HepG2 (cell line): ENCODE measurements around the gene LASP1. TPM values are rescaled to one million over a fixed set of nuclear protein-coding genes. Genes with fewer than 3 reads are reported as not detected.

Experiments used
- ATAC-seq: fragments of 200-7000 bp; cut with Tn5 transposase; 3 replicates; pipeline ENCODE4 v1.9.1; 2020; ENCODE audit warnings: mild to moderate bottlenecking, moderate library complexity
- BruUV-seq: library from RNA; stranded (reverse); fragments of 400-500 nt; replicated peaks from 2 replicates; lab custom pipeline; 2021; lab: Mats Ljungman, UMichigan
- CTCF ChIA-PET: fragments of 300-600 bp; formaldehyde crosslinking; extraction: SDS; loops from one replicate; lab custom pipeline; 2021; ENCODE audit warnings: low total read pairs, inconsistent platforms, low intra/inter-chr PET ratio; lab: Yijun Ruan, JAX
- POLR2A ChIA-PET: fragments of 350-600 bp; sonication (Branson Sonifier 250); formaldehyde crosslinking; loops from one replicate; lab custom pipeline; 2020; ENCODE audit warnings: antibody characterized with exemption, inconsistent platforms; lab: Yijun Ruan, JAX
- DNase-seq: peaks from one replicate; pipeline ENCODE4 v3.0.0-alpha.2; 2015; ENCODE audit warnings: low spot score
- FAIRE-seq: peaks from 3 replicates; lab custom pipeline; 2011; peaks lifted over from hg19 to GRCh38; lab: Jason Lieb, UNC
- H2AFZ ChIP-seq: one replicate; pipeline ENCODE4 v1.6.1; 2011; ENCODE audit warnings: low read length, inconsistent platforms
- H3K27ac ChIP-seq: fragments of 300-600 bp; 3 replicates; pipeline ENCODE4 v1.8.0; 2011; ENCODE audit warnings: mixed run types, mild to moderate bottlenecking, mixed read lengths, low read length, inconsistent platforms; ENCODE audit not compliant: insufficient read depth; ENCODE audit errors: extremely low read length
- H3K27me3 ChIP-seq, 2 experiments: fragments of 200-600 bp in 1 of 2; 2 replicates in 1 of 2; 3 replicates in 1 of 2; pipeline versions ENCODE4 v1.6.0 to v1.8.0; 2011; ENCODE audit warnings: low read length in 2 of 2, mild to moderate bottlenecking in 2 of 2, moderate library complexity in 2 of 2, inconsistent platforms in 1 of 2; ENCODE audit not compliant: insufficient read depth in 2 of 2, control insufficient read depth in 1 of 2
- H3K36me3 ChIP-seq, 2 experiments: fragments of 200-600 bp in 1 of 2; replicated peaks in 1 of 2; 2 replicates in 1 of 2; 3 replicates in 1 of 2; pipeline versions ENCODE4 v1.5.1 to v1.8.0; 2011; ENCODE audit warnings: low read length in 2 of 2, inconsistent platforms in 1 of 2; ENCODE audit not compliant: insufficient read depth in 2 of 2, control insufficient read depth in 1 of 2
- H3K4me1 ChIP-seq: 2 replicates; pipeline ENCODE4 v1.5.1; 2012; ENCODE audit warnings: low read length, inconsistent platforms; ENCODE audit not compliant: insufficient read depth
- H3K4me2 ChIP-seq: 2 replicates; pipeline ENCODE4 v1.6.0; 2011; ENCODE audit warnings: low read depth, low read length, inconsistent platforms
- H3K4me3 ChIP-seq, 3 experiments: fragments of 200-600 bp in 1 of 3; sonication (generic), shearing (Covaris generic) in 1 of 3; replicated peaks in 1 of 3; 2 replicates each; pipeline ENCODE4 v1.5.1; 2011 to 2016; ENCODE audit warnings: low read length in 3 of 3, inconsistent platforms in 2 of 3, low read depth in 2 of 3, mild to moderate bottlenecking in 2 of 3, control low read depth in 1 of 3, mixed read lengths in 1 of 3; ENCODE audit not compliant: insufficient read depth in 1 of 3
- H3K79me2 ChIP-seq: one replicate; pipeline ENCODE4 v1.6.1; 2011; ENCODE audit warnings: low read length, inconsistent platforms; ENCODE audit not compliant: insufficient read depth
- H3K9ac ChIP-seq: 2 replicates; pipeline ENCODE4 v1.6.0; 2011; ENCODE audit warnings: mild to moderate bottlenecking, low read depth, low read length, inconsistent platforms; ENCODE audit not compliant: insufficient read depth
- H3K9me3 ChIP-seq: 2 replicates; pipeline ENCODE4 v1.5.1; 2012; ENCODE audit warnings: mild to moderate bottlenecking, low read length
- H4K20me1 ChIP-seq: 2 replicates; pipeline ENCODE4 v1.6.0; 2011; ENCODE audit warnings: inconsistent platforms, mild to moderate bottlenecking, low read length, moderate library complexity; ENCODE audit not compliant: insufficient read depth
- ELF3 ChIP-seq: IDR thresholded peaks from 2 replicates; pipeline ENCODE4 v1.6.1; 2016; ENCODE audit warnings: missing genetic modification reagents, missing compliant biosample characterization
- FOXJ3 ChIP-seq: sonication (generic); formaldehyde crosslinking; IDR thresholded peaks from 2 replicates; pipeline ENCODE4 v1.4.0; 2020; ENCODE audit warnings: missing genetic modification reagents, mild to moderate bottlenecking, borderline replicate concordance
- IRF9 ChIP-seq: sonication (generic); formaldehyde crosslinking; IDR thresholded peaks from 2 replicates; pipeline ENCODE4 v1.8.0; 2022; ENCODE audit warnings: missing genetic modification reagents, mild to moderate bottlenecking, borderline replicate concordance
- JUND ChIP-seq: sonication (generic); formaldehyde crosslinking; IDR thresholded peaks from 2 replicates; pipeline ENCODE4 v1.8.0; 2022; ENCODE audit warnings: mild to moderate bottlenecking, missing genetic modification reagents
- KDM1A ChIP-seq: IDR thresholded peaks from 2 replicates; pipeline ENCODE4 v1.6.1; 2016; ENCODE audit warnings: missing compliant biosample characterization
- KDM2A ChIP-seq: sonication (generic); formaldehyde crosslinking; IDR thresholded peaks from 2 replicates; pipeline ENCODE4 v1.4.0; 2020; ENCODE audit warnings: low read depth, missing genetic modification reagents, borderline replicate concordance
- MXD3 ChIP-seq: IDR thresholded peaks from 2 replicates; pipeline ENCODE4 v1.6.1; 2016; ENCODE audit warnings: mild to moderate bottlenecking, missing biosample characterization, missing genetic modification reagents
- MZF1 ChIP-seq: sonication (generic); formaldehyde crosslinking; IDR thresholded peaks from 2 replicates; pipeline ENCODE4 v1.8.1; 2023; ENCODE audit warnings: mild to moderate bottlenecking, missing genetic modification reagents, borderline replicate concordance
- NCOA1 ChIP-seq: sonication (generic); formaldehyde crosslinking; IDR thresholded peaks from 2 replicates; pipeline ENCODE4 v1.9.0; 2021; ENCODE audit warnings: missing genetic modification reagents
- PRPF4 ChIP-seq: fragments of 200-400 bp; formaldehyde crosslinking; IDR thresholded peaks from 2 replicates; pipeline ENCODE4 v1.6.1; 2016; ENCODE audit warnings: low read length, low read depth; ENCODE audit not compliant: poor library complexity, severe bottlenecking
- SIN3B ChIP-seq: fragments of 150-350 bp; IDR thresholded peaks from 2 replicates; pipeline ENCODE4 v1.6.1; 2014; ENCODE audit warnings: low read length
- TAF1 ChIP-seq: sonication (generic); formaldehyde crosslinking; IDR thresholded peaks from 2 replicates; pipeline ENCODE4 v1.4.0; 2020; ENCODE audit warnings: missing genetic modification reagents
- TBX2 ChIP-seq: sonication (generic); formaldehyde crosslinking; IDR thresholded peaks from 2 replicates; pipeline ENCODE4 v1.5.0; 2020; ENCODE audit warnings: missing genetic modification reagents, mild to moderate bottlenecking, borderline replicate concordance
- THRA ChIP-seq: sonication (generic); formaldehyde crosslinking; IDR thresholded peaks from 2 replicates; pipeline ENCODE4 v1.4.0; 2020; ENCODE audit warnings: missing genetic modification reagents, borderline replicate concordance
- ZBTB3 ChIP-seq: sonication (generic); formaldehyde crosslinking; IDR thresholded peaks from 2 replicates; pipeline ENCODE4 v1.4.0; 2020; ENCODE audit warnings: low read depth, mild to moderate bottlenecking, moderate library complexity, missing genetic modification reagents, borderline replicate concordance
- ZNF101 ChIP-seq: sonication (generic); formaldehyde crosslinking; IDR thresholded peaks from 2 replicates; pipeline ENCODE4 v1.4.0; 2020; ENCODE audit warnings: mild to moderate bottlenecking, low read depth, missing genetic modification reagents, borderline replicate concordance
- ZNF292 ChIP-seq: sonication (generic); formaldehyde crosslinking; IDR thresholded peaks from 2 replicates; pipeline ENCODE4 v1.8.1; 2022; ENCODE audit warnings: mild to moderate bottlenecking, low read depth, missing genetic modification reagents, borderline replicate concordance
- ZNF703 ChIP-seq: sonication (generic); formaldehyde crosslinking; IDR thresholded peaks from 2 replicates; pipeline ENCODE4 v1.5.1; 2020; ENCODE audit warnings: missing genetic modification reagents, mild to moderate bottlenecking, moderate library complexity, borderline replicate concordance
- ZNF776 ChIP-seq: sonication (generic); formaldehyde crosslinking; IDR thresholded peaks from 2 replicates; pipeline ENCODE4 v1.4.0; 2020; ENCODE audit warnings: mild to moderate bottlenecking, missing genetic modification reagents
- WGBS: methylation state at CpG from one replicate; pipeline ENCODE4 v1.1.6; 2017; ENCODE audit warnings: low lambda C conversion rate; 5-methylcytosine and 5-hydroxymethylcytosine counted together
- in situ Hi-C: cut with HindIII; loops from 2 replicates; pipeline ENCODE4 v1.10.0; 2017; ENCODE audit warnings: low pct_unique_long_range_greater_than_20kb; ENCODE audit not compliant: extremely low pct_ligation_motif_present
- intact Hi-C: fragments of 100-400 bp; cut with micrococcal nuclease; formaldehyde crosslinking; loops from one replicate; pipeline ENCODE4 v1.10.0; 2022; ENCODE audit not compliant: unreplicated experiment
- polyA plus RNA-seq, 8 experiments: library from polyadenylated mRNA; depleted of rRNA in 3 of 8; stranded (reverse) in 7 of 8; unstranded in 1 of 8; fragments of >200 nt; fragmentation: Illumina TruSeq in 4 of 8; extraction: Trizol in 4 of 8; gene quantifications; 2 replicates each; pipeline versions ENCODE4 v1.2.1 to v1.2.3, GENCODE V29; 2011 to 2016; ENCODE audit warnings: low read depth in 4 of 8, missing spikeins in 1 of 8, mixed read lengths in 1 of 8; ENCODE audit not compliant: insufficient read depth in 1 of 8
- total RNA-seq, 5 experiments: library from RNA; depleted of rRNA; stranded (reverse); fragments of >200 nt; fragmentation: Illumina TruSeq; extraction: Trizol; gene quantifications; 2 replicates each; pipeline ENCODE4 v1.2.3, GENCODE V29; 2016; ENCODE audit warnings: low read depth in 1 of 5

Gene LASP1
- total and polyA plus RNA-seq, 2 of the 13 experiments (the other 11 are each of a cell fraction or from before 2014, with no cell fraction given): 70.1 to 97.0 TPM

- Histone ChIP-seq H2AFZ (no peak overlapping the region), H3K36me3 (peaks cover 42 to 76% of the 10 kb centered on the region in 2 experiments), H3K4me1 (peaks cover 44% of the 10 kb centered on the region), H3K27ac (peak overlapping the region; percentile 62), H4K20me1 (no peaks in the 10 kb centered on the region), H3K4me3 (peak overlapping the region in 1 of 3 experiments; percentile 13; a peak in 1 of 6 replicates), H3K79me2 (no peaks in the 10 kb centered on the region), H3K9me3 (no peaks in the 10 kb centered on the region), H3K4me2 (peak overlapping the region; percentile 53), H3K9ac (0 out of 2 replicates have a peak overlapping the region, but pooled peaks have one; percentile 10), H3K27me3 (no peaks in the 10 kb centered on the region)
- BruUV-seq: no TSS peak
- DNase-seq (peak; percentile 93), ATAC-seq (peak; percentile 90), FAIRE-seq (peak; percentile 98)
- POLR2A ChIA-PET: interaction anchor here (0.7 to 5.4 kb wide), 21 partner anchors 8 to 546 kb away, joined by 3 to 112 read pairs (median 4); partner anchors contain the start of genes CDK12, LASP1, LASP1NB and PIP4K2B
- in situ Hi-C loops: no loop called here
- 54% methylated on average over 17 of the region's 20 CpGs for WGBS
- CTCF ChIA-PET: interaction anchor here (1.3 kb wide), 1 partner anchor 43 kb away, joined by 3 read pairs; no protein-coding TSS in a partner anchor
- intact Hi-C loops: loop anchor here (1.0 to 10.0 kb wide), 3 partner anchors 30 to 240 kb away; partner anchors contain the start of genes LASP1 and PLXDC1
- TF ChIP-seq SIN3B: no peak
- TF ChIP-seq IRF9 (CRISPR knock-in tag): 0 out of 2 replicates have a peak, but pooled peaks have one; percentile 83
- TF ChIP-seq NCOA1 (CRISPR knock-in tag): no peak
- TF ChIP-seq ELF3 (CRISPR knock-in tag): peak; percentile 48; the same call in 1 of the 2 replicates
- peak; percentile 77 for TF ChIP-seq TBX2
- no peak for TF ChIP-seq ZBTB3 (CRISPR knock-in tag)
- peak; percentile 45; the same call in 1 of the 2 replicates for TF ChIP-seq THRA (CRISPR knock-in tag)
- TF ChIP-seq JUND (CRISPR knock-in tag): no peak
- TF ChIP-seq ZNF703 (CRISPR knock-in tag): no peak; the same call in 1 of the 2 replicates
- TF ChIP-seq MZF1: no peak
- no peak for TF ChIP-seq TAF1 (CRISPR knock-in tag)
- TF ChIP-seq KDM2A (CRISPR knock-in tag): peak; percentile 62
- TF ChIP-seq ZNF101 (CRISPR knock-in tag): no peak
- TF ChIP-seq FOXJ3: peak; percentile 51; the same call in 1 of the 2 replicates
- TF ChIP-seq PRPF4: no peak
- no peak for TF ChIP-seq ZNF776
- no peak for TF ChIP-seq ZNF292 (CRISPR knock-in tag)
- TF ChIP-seq MXD3 (CRISPR knock-in tag): no peak
- no peak for TF ChIP-seq KDM1A (CRISPR knock-in tag)
These were observed 45.1 kb downstream of the LASP1 start for GRCh38 chr17:38914741-38915638.
